Measurements from ENCODE around the gene GHITM.

DNA sequence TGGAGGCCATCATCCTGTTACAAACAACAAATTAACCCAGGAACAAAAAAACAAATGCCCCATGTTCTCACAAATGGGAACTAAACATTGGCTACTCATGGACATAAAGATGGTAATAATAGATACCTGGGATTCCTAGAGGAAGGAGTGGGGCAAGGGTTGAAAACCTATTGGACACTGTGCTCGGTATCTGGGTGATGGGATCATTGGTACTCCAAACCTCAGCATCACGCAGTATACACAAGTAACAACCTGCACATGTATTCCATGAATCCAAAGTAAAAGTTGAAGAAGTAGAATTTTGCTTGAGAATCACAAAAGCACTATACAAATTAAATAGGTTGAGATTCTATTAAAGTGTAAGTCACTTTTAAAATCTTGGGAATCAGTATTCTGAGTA lies 16.7 kb downstream of the GHITM start:
- TF ChIP-seq, protein P1, sequence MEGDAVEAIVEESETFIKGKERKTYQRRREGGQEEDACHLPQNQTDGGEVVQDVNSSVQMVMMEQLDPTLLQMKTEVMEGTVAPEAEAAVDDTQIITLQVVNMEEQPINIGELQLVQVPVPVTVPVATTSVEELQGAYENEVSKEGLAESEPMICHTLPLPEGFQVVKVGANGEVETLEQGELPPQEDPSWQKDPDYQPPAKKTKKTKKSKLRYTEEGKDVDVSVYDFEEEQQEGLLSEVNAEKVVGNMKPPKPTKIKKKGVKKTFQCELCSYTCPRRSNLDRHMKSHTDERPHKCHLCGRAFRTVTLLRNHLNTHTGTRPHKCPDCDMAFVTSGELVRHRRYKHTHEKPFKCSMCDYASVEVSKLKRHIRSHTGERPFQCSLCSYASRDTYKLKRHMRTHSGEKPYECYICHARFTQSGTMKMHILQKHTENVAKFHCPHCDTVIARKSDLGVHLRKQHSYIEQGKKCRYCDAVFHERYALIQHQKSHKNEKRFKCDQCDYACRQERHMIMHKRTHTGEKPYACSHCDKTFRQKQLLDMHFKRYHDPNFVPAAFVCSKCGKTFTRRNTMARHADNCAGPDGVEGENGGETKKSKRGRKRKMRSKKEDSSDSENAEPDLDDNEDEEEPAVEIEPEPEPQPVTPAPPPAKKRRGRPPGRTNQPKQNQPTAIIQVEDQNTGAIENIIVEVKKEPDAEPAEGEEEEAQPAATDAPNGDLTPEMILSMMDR (conservative IDR thresholded peaks at IDR 0.05; ENCODE audit: low read depth in 2 of 2), result no peak
- TF ChIP-seq POLR2AphosphoS5 (IDR thresholded peaks at IDR 0.05; ENCODE audit: low read depth) (no peak), JUNB (IDR thresholded peaks at IDR 0.05; ENCODE audit: unreplicated experiment) (no peak), EZH2 (IDR thresholded peaks at IDR 0.05; ENCODE audit: low read depth, unreplicated experiment) (no peak)
- TF ChIP-seq, protein P2, sequence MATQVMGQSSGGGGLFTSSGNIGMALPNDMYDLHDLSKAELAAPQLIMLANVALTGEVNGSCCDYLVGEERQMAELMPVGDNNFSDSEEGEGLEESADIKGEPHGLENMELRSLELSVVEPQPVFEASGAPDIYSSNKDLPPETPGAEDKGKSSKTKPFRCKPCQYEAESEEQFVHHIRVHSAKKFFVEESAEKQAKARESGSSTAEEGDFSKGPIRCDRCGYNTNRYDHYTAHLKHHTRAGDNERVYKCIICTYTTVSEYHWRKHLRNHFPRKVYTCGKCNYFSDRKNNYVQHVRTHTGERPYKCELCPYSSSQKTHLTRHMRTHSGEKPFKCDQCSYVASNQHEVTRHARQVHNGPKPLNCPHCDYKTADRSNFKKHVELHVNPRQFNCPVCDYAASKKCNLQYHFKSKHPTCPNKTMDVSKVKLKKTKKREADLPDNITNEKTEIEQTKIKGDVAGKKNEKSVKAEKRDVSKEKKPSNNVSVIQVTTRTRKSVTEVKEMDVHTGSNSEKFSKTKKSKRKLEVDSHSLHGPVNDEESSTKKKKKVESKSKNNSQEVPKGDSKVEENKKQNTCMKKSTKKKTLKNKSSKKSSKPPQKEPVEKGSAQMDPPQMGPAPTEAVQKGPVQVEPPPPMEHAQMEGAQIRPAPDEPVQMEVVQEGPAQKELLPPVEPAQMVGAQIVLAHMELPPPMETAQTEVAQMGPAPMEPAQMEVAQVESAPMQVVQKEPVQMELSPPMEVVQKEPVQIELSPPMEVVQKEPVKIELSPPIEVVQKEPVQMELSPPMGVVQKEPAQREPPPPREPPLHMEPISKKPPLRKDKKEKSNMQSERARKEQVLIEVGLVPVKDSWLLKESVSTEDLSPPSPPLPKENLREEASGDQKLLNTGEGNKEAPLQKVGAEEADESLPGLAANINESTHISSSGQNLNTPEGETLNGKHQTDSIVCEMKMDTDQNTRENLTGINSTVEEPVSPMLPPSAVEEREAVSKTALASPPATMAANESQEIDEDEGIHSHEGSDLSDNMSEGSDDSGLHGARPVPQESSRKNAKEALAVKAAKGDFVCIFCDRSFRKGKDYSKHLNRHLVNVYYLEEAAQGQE (IDR thresholded peaks at IDR 0.05; ENCODE audit: unreplicated experiment), result no peak
